ENCODE measurements around the gene PRKG1. TPM values are rescaled to one million over a fixed set of nuclear protein-coding genes. Genes with fewer than 3 reads are reported as not detected.

PRKG1 gene
- total and polyA plus RNA-seq, 2 of the 4 experiments (the other 2 are of a cell fraction), result 3.5 to 18.3 TPM

- ChIA-PET CTCF (interaction anchor here (1.5 kb wide), 1 partner anchor 15 kb away, joined by 3 read pairs; no protein-coding TSS in a partner anchor), POLR2A (ENCODE audit: unreplicated experiment) (no interaction called here)
- Histone ChIP-seq H3K27me3 (ENCODE audit: control insufficient read depth, insufficient read depth, low read length) (no peaks in the 10 kb centered on the region), H2AK5ac (ENCODE audit: low read depth, low read length) (no peak overlapping the region), H3K18ac (ENCODE audit: low read depth, low read length) (peak overlapping the region; percentile 3; the same call in 1 of the 2 replicates), H3K56ac (ENCODE audit: extremely low read depth, insufficient read depth, low read length) (no peak overlapping the region), H3K9me3 (ENCODE audit: control insufficient read depth, insufficient read depth, low read length) (no peaks in the 10 kb centered on the region), H3K9ac (ENCODE audit: low read depth, low read length) (no peak overlapping the region), H3K23ac (ENCODE audit: low read depth, low read length) (peak overlapping the region; percentile 12; the same call in 1 of the 2 replicates), H4K5ac (ENCODE audit: low read depth, low read length) (no peak overlapping the region), H2BK5ac (ENCODE audit: low read depth, low read length, poor library complexity, severe bottlenecking) (no peak overlapping the region), H2AFZ (replicated peaks; ENCODE audit: low read length, poor library complexity) (no peak overlapping the region), H3K4ac (ENCODE audit: low read depth, low read length) (no peak overlapping the region; the same call in 1 of the 2 replicates), H2BK120ac (ENCODE audit: low read depth, low read length) (no peak overlapping the region), H3K36me3 (ENCODE audit: control insufficient read depth, insufficient read depth, low read length) (no peaks in the 10 kb centered on the region), H2AK9ac (replicated peaks; ENCODE audit: low read depth, low read length, poor library complexity) (no peak overlapping the region), H3K14ac (replicated peaks; ENCODE audit: low read depth, low read length) (no peak overlapping the region), H2BK15ac (ENCODE audit: low read depth, low read length) (no peak overlapping the region), H2BK20ac (ENCODE audit: low read depth, low read length) (0 out of 2 replicates have a peak overlapping the region, but pooled peaks have one; percentile 20), H3K4me1 (ENCODE audit: control insufficient read depth, insufficient read depth, low read length) (peaks cover 4% of the 10 kb centered on the region; the same call in 1 of the 2 replicates), H3K4me3 (ENCODE audit: insufficient read depth, low read depth, low read length) (no peak overlapping the region), H3K27ac (ENCODE audit: insufficient read depth, low read length) (no peak overlapping the region), H4K8ac (ENCODE audit: low read depth in 2 of 2, low read length in 2 of 2) (no peak overlapping the region), H3K9me1 (ENCODE audit: insufficient read depth, low read length) (peaks cover 4% of the 10 kb centered on the region), H3K79me1 (ENCODE audit: low read depth in 1 of 2, low read length in 2 of 2) (peaks cover 19 to 41% of the 10 kb centered on the region in 2 experiments), H3K4me2 (ENCODE audit: low read depth, low read length) (peak overlapping the region; percentile 6; the same call in 1 of the 2 replicates), H4K91ac (ENCODE audit: insufficient read depth, low read depth, low read length) (no peak overlapping the region), H4K20me1 (ENCODE audit: insufficient read depth, low read length) (peaks cover 4% of the 10 kb centered on the region; the same call in 1 of the 2 replicates)
- no peak for TF ChIP-seq BHLHE40 (IDR thresholded peaks at IDR 0.05; ENCODE audit: low read depth, low read length)
- no peak for TF ChIP-seq CHD1 (IDR thresholded peaks at IDR 0.05; ENCODE audit: low read depth, low read length)
- TF ChIP-seq MAFK (IDR thresholded peaks at IDR 0.05; ENCODE audit: low read depth, low read length), result no peak
- TF ChIP-seq CEBPB (IDR thresholded peaks at IDR 0.05; ENCODE audit: low read depth, low read length), result no peak
- TF ChIP-seq POLR2A (IDR thresholded peaks at IDR 0.05; ENCODE audit: low read depth, low read length), result no peak
- TF ChIP-seq NFE2L2 (IDR thresholded peaks at IDR 0.05; ENCODE audit: low read depth, low read length), result no peak
- peak; percentile 53 for ATAC-seq (ENCODE audit: low read depth)
- WGBS, 2 experiments (ENCODE audit: extremely low coverage in 2 of 2, insufficient read length in 1 of 2), result no CpG with 5 or more reads among the region's 1 CpG
- no TSS peak for BruUV-seq (replicated peaks)
- intact Hi-C loops (cut with micrococcal nuclease) (no loop called here), in situ Hi-C loops (cut with MboI; ENCODE audit: low sequenced_read_pairs) (no loop called here), dilution Hi-C loops (cut with HindIII; ENCODE audit: low sequenced_read_pairs, unreplicated experiment) (no loop called here)
- DNase-seq, result peak; percentile 70
These were observed 43.5 kb downstream of the PRKG1 start for GRCh38 chr10:51117794-51118193.
